ENCODE data around the gene NDUFS8.

NDUFS8 gene

GRCh38 chr11:68066742-68067141 is 36.3 kb downstream of the NDUFS8 start:
- H3K36me3 ChIP-seq (ENCODE audit: insufficient read depth, low read length): peaks cover 43% of the 10 kb centered on the region
- no peak overlapping the region for H3K4me3 ChIP-seq (ENCODE audit: low read length)
- H3K4me2 ChIP-seq (ENCODE audit: low read length): no peak overlapping the region
- H3K9ac ChIP-seq (ENCODE audit: low read depth, low read length): no peak overlapping the region
- H3K4me1 ChIP-seq (ENCODE audit: control insufficient read depth, insufficient read depth, low read length): no peaks in the 10 kb centered on the region
- H3K27me3 ChIP-seq (ENCODE audit: control insufficient read depth, insufficient read depth, low read length): no peaks in the 10 kb centered on the region
- no peaks in the 10 kb centered on the region for H3K9me3 ChIP-seq (replicated peaks; ENCODE audit: low read length)

GRCh38 chr11:68067991-68068390 is 37.5 kb downstream of the NDUFS8 start:
- Histone ChIP-seq H3K27me3 (ENCODE audit: control insufficient read depth, insufficient read depth, low read length) (no peaks in the 10 kb centered on the region), H3K4me1 (ENCODE audit: control insufficient read depth, insufficient read depth, low read length) (no peaks in the 10 kb centered on the region), H3K36me3 (ENCODE audit: insufficient read depth, low read length) (peaks cover 35% of the 10 kb centered on the region), H3K9ac (ENCODE audit: low read depth, low read length) (no peak overlapping the region), H3K4me3 (ENCODE audit: low read length) (no peak overlapping the region), H3K9me3 (replicated peaks; ENCODE audit: low read length) (no peaks in the 10 kb centered on the region), H3K4me2 (ENCODE audit: low read length) (no peak overlapping the region)

GRCh38 chr11:68071281-68072048 is 41.0 kb downstream of the NDUFS8 start:
- H3K27me3 ChIP-seq (ENCODE audit: control insufficient read depth, insufficient read depth, low read length): no peaks in the 10 kb centered on the region
- no peak overlapping the region for H3K4me2 ChIP-seq (ENCODE audit: low read length)
- no peak overlapping the region for H3K4me3 ChIP-seq (ENCODE audit: low read length)
- H3K36me3 ChIP-seq (ENCODE audit: insufficient read depth, low read length): peaks cover 17% of the 10 kb centered on the region
- no peaks in the 10 kb centered on the region for H3K4me1 ChIP-seq (ENCODE audit: control insufficient read depth, insufficient read depth, low read length)
- no peak overlapping the region for H3K9ac ChIP-seq (ENCODE audit: low read depth, low read length)
- no peaks in the 10 kb centered on the region for H3K9me3 ChIP-seq (replicated peaks; ENCODE audit: low read length)

GRCh38 chr11:68074584-68075352 is 44.3 kb downstream of the NDUFS8 start:
- Histone ChIP-seq H3K36me3 (ENCODE audit: insufficient read depth, low read length) (peaks cover 8% of the 10 kb centered on the region), H3K9ac (ENCODE audit: low read depth, low read length) (no peak overlapping the region), H3K9me3 (replicated peaks; ENCODE audit: low read length) (no peaks in the 10 kb centered on the region), H3K27me3 (ENCODE audit: control insufficient read depth, insufficient read depth, low read length) (no peaks in the 10 kb centered on the region), H3K4me3 (ENCODE audit: low read length) (no peak overlapping the region), H3K4me1 (ENCODE audit: control insufficient read depth, insufficient read depth, low read length) (no peaks in the 10 kb centered on the region), H3K4me2 (ENCODE audit: low read length) (no peak overlapping the region)

GRCh38 chr11:68076371-68077042 is 46.0 kb downstream of the NDUFS8 start:
- Histone ChIP-seq H3K4me1 (ENCODE audit: control insufficient read depth, insufficient read depth, low read length) (no peaks in the 10 kb centered on the region), H3K4me3 (ENCODE audit: low read length) (no peak overlapping the region), H3K4me2 (ENCODE audit: low read length) (no peak overlapping the region), H3K9me3 (replicated peaks; ENCODE audit: low read length) (no peaks in the 10 kb centered on the region), H3K36me3 (ENCODE audit: insufficient read depth, low read length) (no peaks in the 10 kb centered on the region), H3K9ac (ENCODE audit: low read depth, low read length) (no peak overlapping the region), H3K27me3 (ENCODE audit: control insufficient read depth, insufficient read depth, low read length) (no peaks in the 10 kb centered on the region)

GRCh38 chr11:68077617-68078582 is 47.4 kb downstream of the NDUFS8 start:
- Histone ChIP-seq H3K4me2 (ENCODE audit: low read length) (no peak overlapping the region), H3K4me1 (ENCODE audit: control insufficient read depth, insufficient read depth, low read length) (no peaks in the 10 kb centered on the region), H3K9me3 (replicated peaks; ENCODE audit: low read length) (no peaks in the 10 kb centered on the region), H3K36me3 (ENCODE audit: insufficient read depth, low read length) (no peaks in the 10 kb centered on the region), H3K9ac (ENCODE audit: low read depth, low read length) (no peak overlapping the region), H3K4me3 (ENCODE audit: low read length) (no peak overlapping the region), H3K27me3 (ENCODE audit: control insufficient read depth, insufficient read depth, low read length) (no peaks in the 10 kb centered on the region)

- Histone ChIP-seq H3K4me2 (ENCODE audit: low read length) (no peak overlapping the region), H3K36me3 (ENCODE audit: insufficient read depth, low read length) (no peaks in the 10 kb centered on the region), H3K4me3 (ENCODE audit: low read length) (no peak overlapping the region), H3K9me3 (replicated peaks; ENCODE audit: low read length) (no peaks in the 10 kb centered on the region), H3K27me3 (ENCODE audit: control insufficient read depth, insufficient read depth, low read length) (no peaks in the 10 kb centered on the region), H3K9ac (ENCODE audit: low read depth, low read length) (no peak overlapping the region), H3K4me1 (ENCODE audit: control insufficient read depth, insufficient read depth, low read length) (no peaks in the 10 kb centered on the region)
Observed at GRCh38 chr11:68080860-68081259, 50.4 kb downstream of the NDUFS8 start.

GRCh38 chr11:68081691-68082090 is 51.2 kb downstream of the NDUFS8 start:
- no peaks in the 10 kb centered on the region for H3K36me3 ChIP-seq (ENCODE audit: insufficient read depth, low read length)
- no peaks in the 10 kb centered on the region for H3K4me1 ChIP-seq (ENCODE audit: control insufficient read depth, insufficient read depth, low read length)
- H3K4me3 ChIP-seq (ENCODE audit: low read length): no peak overlapping the region
- H3K9me3 ChIP-seq (replicated peaks; ENCODE audit: low read length): no peaks in the 10 kb centered on the region
- no peak overlapping the region for H3K9ac ChIP-seq (ENCODE audit: low read depth, low read length)
- H3K27me3 ChIP-seq (ENCODE audit: control insufficient read depth, insufficient read depth, low read length): no peaks in the 10 kb centered on the region
- H3K4me2 ChIP-seq (ENCODE audit: low read length): no peak overlapping the region

- Histone ChIP-seq H3K4me1 (ENCODE audit: control insufficient read depth, insufficient read depth, low read length) (no peaks in the 10 kb centered on the region), H3K36me3 (ENCODE audit: insufficient read depth, low read length) (no peaks in the 10 kb centered on the region), H3K4me3 (ENCODE audit: low read length) (no peak overlapping the region), H3K9me3 (replicated peaks; ENCODE audit: low read length) (no peaks in the 10 kb centered on the region), H3K27me3 (ENCODE audit: control insufficient read depth, insufficient read depth, low read length) (no peaks in the 10 kb centered on the region), H3K9ac (ENCODE audit: low read depth, low read length) (no peak overlapping the region), H3K4me2 (ENCODE audit: low read length) (no peak overlapping the region)
Observed at GRCh38 chr11:68082481-68082880, 52.0 kb downstream of the NDUFS8 start.

GRCh38 chr11:68083517-68083916 is 53.0 kb downstream of the NDUFS8 start:
- Histone ChIP-seq H3K9ac (ENCODE audit: low read depth, low read length) (no peak overlapping the region), H3K4me3 (ENCODE audit: low read length) (no peak overlapping the region), H3K4me1 (ENCODE audit: control insufficient read depth, insufficient read depth, low read length) (no peaks in the 10 kb centered on the region), H3K9me3 (replicated peaks; ENCODE audit: low read length) (no peaks in the 10 kb centered on the region), H3K27me3 (ENCODE audit: control insufficient read depth, insufficient read depth, low read length) (no peaks in the 10 kb centered on the region), H3K4me2 (ENCODE audit: low read length) (no peak overlapping the region), H3K36me3 (ENCODE audit: insufficient read depth, low read length) (no peaks in the 10 kb centered on the region)

All from skeletal muscle satellite cell (primary cell).